ENCODE results near the gene TRIM13. TPM values are rescaled to one million over a fixed set of nuclear protein-coding genes. Genes with fewer than 3 reads are reported as not detected.

Gene TRIM13
- total and polyA plus RNA-seq, 2 of the 8 experiments (the other 6 are each of a cell fraction or from before 2014, with no cell fraction given), result 21.2 to 31.5 TPM

DNA sequence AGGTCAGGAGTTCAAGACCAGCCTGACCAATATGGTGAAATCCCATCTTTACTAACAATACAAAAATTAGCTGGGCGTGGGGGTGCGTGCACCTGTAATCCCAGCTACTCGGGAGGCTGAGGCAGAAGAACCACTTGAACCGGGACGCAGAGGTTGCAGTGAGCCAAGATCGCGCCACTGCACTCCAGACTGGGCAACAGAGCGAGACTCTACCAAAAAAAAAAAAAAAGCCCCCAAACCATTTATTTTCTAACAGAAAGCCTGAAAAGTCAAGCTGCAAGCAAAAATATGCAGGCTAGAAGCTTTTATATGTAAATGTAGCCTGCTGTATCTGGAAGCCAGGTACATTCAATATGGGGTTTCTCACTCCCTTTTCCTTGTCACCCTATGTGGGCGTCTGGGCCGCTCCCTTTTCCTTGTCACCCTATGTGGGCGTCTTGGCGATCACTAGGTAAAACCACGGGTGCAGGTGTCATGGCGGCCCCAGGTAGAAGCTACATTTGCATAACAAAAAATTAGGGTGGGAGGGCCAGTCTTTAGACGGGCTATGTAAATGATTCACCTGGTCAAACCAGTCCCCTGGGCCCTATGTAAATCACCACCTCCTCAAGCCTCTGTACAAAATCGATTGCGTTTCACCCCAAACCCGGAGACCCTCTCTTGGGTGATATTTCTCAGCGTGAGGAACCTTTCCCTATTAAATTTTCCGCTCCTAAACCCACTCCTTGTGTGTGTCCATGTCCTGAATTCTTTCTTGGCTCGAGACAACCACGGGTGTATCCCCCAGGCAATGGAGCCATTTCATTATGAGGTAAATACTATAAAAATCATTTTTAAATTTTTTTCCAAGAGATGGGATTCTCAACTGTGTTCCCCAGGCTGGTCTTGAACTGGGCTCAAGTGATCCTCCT is 2.1 kb downstream of the TRIM13 start (continued):
- TF ChIP-seq, protein P1, sequence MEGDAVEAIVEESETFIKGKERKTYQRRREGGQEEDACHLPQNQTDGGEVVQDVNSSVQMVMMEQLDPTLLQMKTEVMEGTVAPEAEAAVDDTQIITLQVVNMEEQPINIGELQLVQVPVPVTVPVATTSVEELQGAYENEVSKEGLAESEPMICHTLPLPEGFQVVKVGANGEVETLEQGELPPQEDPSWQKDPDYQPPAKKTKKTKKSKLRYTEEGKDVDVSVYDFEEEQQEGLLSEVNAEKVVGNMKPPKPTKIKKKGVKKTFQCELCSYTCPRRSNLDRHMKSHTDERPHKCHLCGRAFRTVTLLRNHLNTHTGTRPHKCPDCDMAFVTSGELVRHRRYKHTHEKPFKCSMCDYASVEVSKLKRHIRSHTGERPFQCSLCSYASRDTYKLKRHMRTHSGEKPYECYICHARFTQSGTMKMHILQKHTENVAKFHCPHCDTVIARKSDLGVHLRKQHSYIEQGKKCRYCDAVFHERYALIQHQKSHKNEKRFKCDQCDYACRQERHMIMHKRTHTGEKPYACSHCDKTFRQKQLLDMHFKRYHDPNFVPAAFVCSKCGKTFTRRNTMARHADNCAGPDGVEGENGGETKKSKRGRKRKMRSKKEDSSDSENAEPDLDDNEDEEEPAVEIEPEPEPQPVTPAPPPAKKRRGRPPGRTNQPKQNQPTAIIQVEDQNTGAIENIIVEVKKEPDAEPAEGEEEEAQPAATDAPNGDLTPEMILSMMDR (IDR thresholded peaks at IDR 0.05; ENCODE audit: control extremely low read depth in 1 of 3, insufficient read depth in 1 of 3, low read depth in 1 of 3, low read length in 3 of 3), result no peak
- TF ChIP-seq KDM5A (IDR thresholded peaks at IDR 0.05; ENCODE audit: low read length), result no peak
- TF ChIP-seq SRF (IDR thresholded peaks at IDR 0.05; ENCODE audit: low read depth, low read length), result no peak
- TF ChIP-seq YY1 (IDR thresholded peaks at IDR 0.05; ENCODE audit: low read depth, low read length), result peak; percentile 93
- TF ChIP-seq RBBP5 (IDR thresholded peaks at IDR 0.05; ENCODE audit: borderline replicate concordance, low read depth, low read length), result peak; percentile 86; the same call in 1 of the 2 replicates
- no peak for TF ChIP-seq CBX5 (IDR thresholded peaks at IDR 0.05; ENCODE audit: low read depth, low read length)
- peak; percentile 50 for TF ChIP-seq ASH2L (IDR thresholded peaks at IDR 0.05; ENCODE audit: low read length)
- peak; percentile 44 to 80; a peak in 1 of 4 replicates for TF ChIP-seq HDAC2 (IDR thresholded peaks at IDR 0.05; ENCODE audit: borderline replicate concordance in 1 of 2, low read depth in 2 of 2, low read length in 2 of 2)
- TF ChIP-seq HDAC6 (IDR thresholded peaks at IDR 0.05; ENCODE audit: low read depth, low read length), result no peak
- TF ChIP-seq RXRA (IDR thresholded peaks at IDR 0.05; ENCODE audit: insufficient read depth, low read depth, low read length), result no peak
- peak; percentile 59; the same call in 1 of the 2 replicates for TF ChIP-seq SP1 (IDR thresholded peaks at IDR 0.05; ENCODE audit: low read depth, low read length)
